PC-9 (cell line): ENCODE measurements around the gene QPCTL. TPM values are rescaled to one million over a fixed set of nuclear protein-coding genes. Genes with fewer than 3 reads are reported as not detected.
"Not testable (repeated sequence)": the region's sequence is repeated elsewhere in the genome, so short reads cannot be mapped to it uniquely, and the experiment has no call there.

Source experiments
- BruUV-seq: library from RNA; stranded (reverse); fragments of 400-500 nt; replicated peaks from 2 replicates; lab custom pipeline; 2021; lab: Mats Ljungman, UMichigan
- CTCF ChIA-PET: fragments of 300-600 bp; sonication (Branson Sonifier 250); formaldehyde crosslinking; loops from one replicate; lab custom pipeline; 2022; ENCODE audit warnings: antibody characterized with exemption; lab: Charles Lee
- POLR2A ChIA-PET: fragments of 300-600 bp; sonication (Branson Sonifier 250); formaldehyde crosslinking; loops from one replicate; lab custom pipeline; 2022; ENCODE audit warnings: antibody characterized with exemption; ENCODE audit not compliant: unreplicated experiment; lab: Charles Lee
- DNase-seq, 2 experiments: peaks; one replicate each; pipeline versions ENCODE4 v3.0.0 to v3.0.0-alpha.2; 2015 to 2022; ENCODE audit warnings: mixed read lengths in 1 of 2
- H2AFZ ChIP-seq: fragments of 200-600 bp; sonication (generic); 2 replicates; pipeline ENCODE4 v1.8.1; 2017; ENCODE audit warnings: antibody characterized with exemption
- H3F3A ChIP-seq: fragments of 200-600 bp; sonication (generic); 2 replicates; pipeline ENCODE4 v1.8.1; 2017; ENCODE audit warnings: antibody characterized with exemption, mild to moderate bottlenecking, low read depth; ENCODE audit not compliant: insufficient read depth
- H3K27ac ChIP-seq: fragments of 200-600 bp; sonication (generic); 2 replicates; pipeline ENCODE4 v1.6.1; 2016; ENCODE audit warnings: mixed run types
- H3K27me3 ChIP-seq: fragments of 200-600 bp; sonication (generic); 2 replicates; pipeline ENCODE4 v1.6.1; 2016; ENCODE audit warnings: low read depth, mixed run types; ENCODE audit not compliant: insufficient read depth
- H3K36me3 ChIP-seq: fragments of 200-600 bp; sonication (generic); 2 replicates; pipeline ENCODE4 v1.6.1; 2016; ENCODE audit warnings: low read depth, mixed run types
- H3K4me1 ChIP-seq: fragments of 200-600 bp; sonication (generic); replicated peaks from 2 replicates; pipeline ENCODE4 v1.6.1; 2016; ENCODE audit warnings: mixed run types; ENCODE audit not compliant: insufficient read depth
- H3K4me2 ChIP-seq: fragments of 200-600 bp; sonication (generic); 2 replicates; pipeline ENCODE4 v1.6.1; 2017; ENCODE audit warnings: mixed run types
- H3K4me3 ChIP-seq: fragments of 200-600 bp; sonication (generic); 2 replicates; pipeline ENCODE4 v1.6.1; 2016; ENCODE audit warnings: mixed run types
- H3K79me2 ChIP-seq: fragments of 200-600 bp; sonication (generic); 2 replicates; pipeline ENCODE4 v1.6.1; 2017; ENCODE audit warnings: low read depth, mixed run types
- H3K9me2 ChIP-seq: fragments of 200-600 bp; sonication (generic); 2 replicates; pipeline ENCODE4 v1.8.1; 2017; ENCODE audit warnings: mild to moderate bottlenecking; ENCODE audit not compliant: insufficient read depth
- H3K9me3 ChIP-seq: fragments of 200-600 bp; sonication (generic); 2 replicates; pipeline ENCODE4 v1.8.1; 2016; ENCODE audit warnings: low read depth; ENCODE audit not compliant: insufficient read depth
- H4K20me1 ChIP-seq: fragments of 200-600 bp; sonication (generic); 2 replicates; pipeline ENCODE4 v1.8.1; 2017; ENCODE audit not compliant: insufficient read depth
- CTCF ChIP-seq: fragments of 200-600 bp; sonication (generic); conservative IDR thresholded peaks from 2 replicates; pipeline ENCODE4 v1.6.1; 2017; ENCODE audit warnings: mixed run types, antibody characterized with exemption, mild to moderate bottlenecking, moderate library complexity
- EZH2 ChIP-seq: fragments of 200-600 bp; sonication (generic); IDR thresholded peaks from 2 replicates; pipeline ENCODE4 v1.8.0; 2017; ENCODE audit warnings: antibody characterized with exemption, low read depth
- intact Hi-C: fragments of 100-400 bp; cut with micrococcal nuclease; formaldehyde crosslinking; loops from one replicate; pipeline ENCODE4 v1.10.0; 2022; ENCODE audit not compliant: unreplicated experiment
- total RNA-seq: library from RNA; stranded (reverse); gene quantifications from 2 replicates; pipeline ENCODE4 v1.2.3, GENCODE V29; 2021

Gene QPCTL
- total RNA-seq, 1 experiment from 2014 or later, result 27.6 TPM

- H3K4me3 ChIP-seq, result no peak overlapping the region
- H3K4me1 ChIP-seq, result peaks cover 8% of the 10 kb centered on the region
- H3K4me2 ChIP-seq, result no peak overlapping the region
- ChIA-PET POLR2A (no interaction called here), CTCF (no interaction called here)
- no peaks in the 10 kb centered on the region for H3K9me2 ChIP-seq
- H2AFZ ChIP-seq, result no peak overlapping the region
- BruUV-seq, result no TSS peak
- no peak for TF ChIP-seq EZH2
- no peak for TF ChIP-seq CTCF
- H3K36me3 ChIP-seq, result no peaks in the 10 kb centered on the region
- no peak overlapping the region for H3K27ac ChIP-seq
- H3K27me3 ChIP-seq, result no peaks in the 10 kb centered on the region
- H3K9me3 ChIP-seq, result no peaks in the 10 kb centered on the region
- no peak for DNase-seq
- peaks cover 12% of the 10 kb centered on the region for H3F3A ChIP-seq
- intact Hi-C loops, result no loop called here
- no peaks in the 10 kb centered on the region for H3K79me2 ChIP-seq
- H4K20me1 ChIP-seq, result no peaks in the 10 kb centered on the region
Observed at GRCh38 chr19:45746866-45747265, 54.4 kb downstream of the QPCTL start.

GRCh38 chr19:45747513-45747912, 55.0 kb downstream of the QPCTL start:
- intact Hi-C loops, result no loop called here

GRCh38 chr19:45751483-45751882, 59.0 kb downstream of the QPCTL start:
- H4K20me1 ChIP-seq, H2AFZ ChIP-seq, H3K9me3 ChIP-seq, BruUV-seq, H3F3A ChIP-seq, H3K27me3 ChIP-seq, H3K9me2 ChIP-seq, intact Hi-C loops, H3K4me1 ChIP-seq, DNase-seq, H3K79me2 ChIP-seq, H3K4me2 ChIP-seq, H3K4me3 ChIP-seq, H3K36me3 ChIP-seq, POLR2A ChIA-PET, CTCF ChIA-PET, H3K27ac ChIP-seq: not testable (repeated sequence)

More at GRCh38 chr19:45747513-45747912, 55.0 kb downstream of the QPCTL start:
- Histone ChIP-seq H3K4me3 (no peak overlapping the region), H3K4me1 (peaks cover 8% of the 10 kb centered on the region), H3K27ac (no peak overlapping the region), H3K79me2 (no peaks in the 10 kb centered on the region), H3K27me3 (no peaks in the 10 kb centered on the region), H4K20me1 (no peaks in the 10 kb centered on the region), H3K4me2 (no peak overlapping the region), H3F3A (peaks cover 12% of the 10 kb centered on the region), H3K36me3 (no peaks in the 10 kb centered on the region), H2AFZ (no peak overlapping the region), H3K9me2 (no peaks in the 10 kb centered on the region), H3K9me3 (no peaks in the 10 kb centered on the region)
- no TSS peak for BruUV-seq
- CTCF ChIA-PET, result interaction anchor here (0.5 kb wide), 1 partner anchor 54 kb away, joined by 5 read pairs; no protein-coding TSS in a partner anchor
- no peak for DNase-seq
- no peak for TF ChIP-seq EZH2
- TF ChIP-seq CTCF, result no peak
- POLR2A ChIA-PET, result no interaction called here

- no peaks in the 10 kb centered on the region for H3K9me3 ChIP-seq
- H2AFZ ChIP-seq, result no peak overlapping the region
- BruUV-seq, result no TSS peak
- ChIA-PET POLR2A (interaction anchor here (0.5 to 0.6 kb wide), 3 partner anchors 36 to 103 kb away, joined by 3 to 25 read pairs (median 4); no protein-coding TSS in a partner anchor), CTCF (interaction anchor here (0.7 kb wide), 1 partner anchor 1015 kb away, joined by 9 read pairs; no protein-coding TSS in a partner anchor)
- peaks cover 10% of the 10 kb centered on the region for H3K4me1 ChIP-seq
- H3K4me3 ChIP-seq, result no peak overlapping the region
- H3K9me2 ChIP-seq, result no peaks in the 10 kb centered on the region
- H3K4me2 ChIP-seq, result no peak overlapping the region
- H3F3A ChIP-seq, result peaks cover under 1% of the 10 kb centered on the region
- H3K27ac ChIP-seq, result no peak overlapping the region
- TF ChIP-seq CTCF, result no peak
- no peak for TF ChIP-seq EZH2
- no peaks in the 10 kb centered on the region for H4K20me1 ChIP-seq
- H3K79me2 ChIP-seq, result no peaks in the 10 kb centered on the region
- intact Hi-C loops, result no loop called here
- H3K36me3 ChIP-seq, result no peaks in the 10 kb centered on the region
- H3K27me3 ChIP-seq, result no peaks in the 10 kb centered on the region
- no peak for DNase-seq
Observed at GRCh38 chr19:45752639-45753038, 60.2 kb downstream of the QPCTL start.
